Trophoblast cell (in vitro differentiated cells and primary cell): Measurements from ENCODE around the gene ITFG1.
"Not testable (repeated sequence)": the region's sequence is repeated elsewhere in the genome, so short reads cannot be mapped to it uniquely, and the experiment has no call there.

Experiments
- DNase-seq, 2 donors: peaks; one replicate each; pipeline ENCODE4 v3.0.0-alpha.2; 2016
- H2AFZ ChIP-seq: 2 replicates; pipeline ENCODE4 v1.6.1; 2013; ENCODE audit warnings: low read length, moderate library complexity, mild to moderate bottlenecking; ENCODE audit not compliant: insufficient read depth, poor library complexity
- H2AK5ac ChIP-seq: 2 replicates; pipeline ENCODE4 v1.6.1; 2013; ENCODE audit warnings: mild to moderate bottlenecking, low read length
- H2BK120ac ChIP-seq: 2 replicates; pipeline ENCODE4 v1.6.1; 2013; ENCODE audit warnings: low read length, mild to moderate bottlenecking, moderate library complexity; ENCODE audit not compliant: insufficient read depth, poor library complexity
- H2BK12ac ChIP-seq: 2 replicates; pipeline ENCODE4 v1.6.1; 2013; ENCODE audit warnings: mild to moderate bottlenecking, low read length, moderate library complexity
- H2BK5ac ChIP-seq: 2 replicates; pipeline ENCODE4 v1.6.1; 2013; ENCODE audit warnings: low read length, low read depth, moderate library complexity, mild to moderate bottlenecking; ENCODE audit not compliant: poor library complexity
- H3K14ac ChIP-seq: 2 replicates; pipeline ENCODE4 v1.6.1; 2013; ENCODE audit warnings: mild to moderate bottlenecking, low read length
- H3K18ac ChIP-seq: 2 replicates; pipeline ENCODE4 v1.6.1; 2013; ENCODE audit warnings: mild to moderate bottlenecking, low read length
- H3K23ac ChIP-seq: 2 replicates; pipeline ENCODE4 v1.6.1; 2013; ENCODE audit warnings: low read length
- H3K27ac ChIP-seq: 2 replicates; pipeline ENCODE4 v1.5.1; 2013; ENCODE audit warnings: low read depth, mild to moderate bottlenecking, inconsistent platforms, low read length, moderate library complexity
- H3K27me3 ChIP-seq: 2 replicates; pipeline ENCODE4 v1.6.1; 2013; ENCODE audit warnings: inconsistent platforms, mild to moderate bottlenecking, low read length, moderate library complexity; ENCODE audit not compliant: insufficient read depth
- H3K36me3 ChIP-seq, 2 experiments: 1 replicate in 1 of 2; 2 replicates in 1 of 2; pipeline ENCODE4 v1.6.1; 2013; ENCODE audit warnings: low read length in 2 of 2, mild to moderate bottlenecking in 2 of 2, moderate library complexity in 1 of 2; ENCODE audit not compliant: insufficient read depth in 2 of 2, control insufficient read depth in 1 of 2
- H3K4ac ChIP-seq: 2 replicates; pipeline ENCODE4 v1.6.1; 2013; ENCODE audit warnings: low read depth, mild to moderate bottlenecking, low read length, moderate library complexity
- H3K4me1 ChIP-seq, 2 experiments: 1 replicate in 1 of 2; 2 replicates in 1 of 2; pipeline ENCODE4 v1.6.1; 2013; ENCODE audit warnings: low read length in 2 of 2, mild to moderate bottlenecking in 2 of 2, moderate library complexity in 1 of 2; ENCODE audit not compliant: insufficient read depth in 2 of 2, control insufficient read depth in 1 of 2
- H3K4me2 ChIP-seq: 2 replicates; pipeline ENCODE4 v1.6.1; 2013; ENCODE audit warnings: inconsistent platforms, mild to moderate bottlenecking, low read length, moderate library complexity
- H3K4me3 ChIP-seq: 2 replicates; pipeline ENCODE4 v1.5.1; 2013; ENCODE audit warnings: mild to moderate bottlenecking, low read depth, low read length, inconsistent platforms
- H3K79me1 ChIP-seq: one replicate; pipeline ENCODE4 v1.6.1; 2013; ENCODE audit warnings: low read length
- H3K79me2 ChIP-seq: 2 replicates; pipeline ENCODE4 v1.6.1; 2013; ENCODE audit warnings: low read length, mild to moderate bottlenecking; ENCODE audit not compliant: control insufficient read depth, insufficient read depth, poor library complexity
- H3K9ac ChIP-seq: 2 replicates; pipeline ENCODE4 v1.6.1; 2013; ENCODE audit warnings: mild to moderate bottlenecking, low read length
- H3K9me3 ChIP-seq: 2 replicates; pipeline ENCODE4 v1.6.1; 2013; ENCODE audit warnings: low read depth, mild to moderate bottlenecking, control low read depth, inconsistent platforms, low read length; ENCODE audit not compliant: insufficient read depth
- H4K12ac ChIP-seq: 2 replicates; pipeline ENCODE4 v1.6.1; 2013; ENCODE audit warnings: low read depth, mild to moderate bottlenecking, low read length, moderate library complexity
- H4K8ac ChIP-seq: 2 replicates; pipeline ENCODE4 v1.6.1; 2013; ENCODE audit warnings: low read depth, mild to moderate bottlenecking, low read length, moderate library complexity
- H4K91ac ChIP-seq: one replicate; pipeline ENCODE4 v1.6.1; 2013; ENCODE audit warnings: low read depth, mild to moderate bottlenecking, low read length, moderate library complexity
- WGBS: extraction: QIAGEN DNeasy Blood & Tissue Kit; methylation state at CpG from one replicate; pipeline ENCODE4 v1.1.7; 2013; ENCODE audit warnings: missing lambda C conversion rate; ENCODE audit not compliant: insufficient read length, insufficient coverage; ENCODE audit errors: extremely low coverage; 5-methylcytosine and 5-hydroxymethylcytosine counted together

ITFG1 gene

GRCh38 chr16:47363761-47364160 is 97.1 kb downstream of the ITFG1 start:
- no peak overlapping the region for H2BK5ac ChIP-seq
- H4K8ac ChIP-seq, result no peak overlapping the region
- H2AK5ac ChIP-seq, result no peak overlapping the region
- no peak overlapping the region for H3K27ac ChIP-seq
- no peak for DNase-seq
- H3K4ac ChIP-seq, result no peak overlapping the region
- H3K4me1 ChIP-seq, result no peaks in the 10 kb centered on the region
- no peak overlapping the region for H4K12ac ChIP-seq
- no peaks in the 10 kb centered on the region for H3K79me1 ChIP-seq
- no peak overlapping the region for H2AFZ ChIP-seq
- H3K27me3 ChIP-seq, result no peaks in the 10 kb centered on the region
- H4K91ac ChIP-seq, result no peak overlapping the region
- no peak overlapping the region for H2BK120ac ChIP-seq
- H3K79me2 ChIP-seq, result no peaks in the 10 kb centered on the region
- no CpG with 5 or more reads among the region's 1 CpG for WGBS
- H3K14ac ChIP-seq, result no peak overlapping the region
- no peaks in the 10 kb centered on the region for H3K9me3 ChIP-seq
- H3K4me2 ChIP-seq, result no peak overlapping the region
- H3K36me3 ChIP-seq, result no peaks in the 10 kb centered on the region
- no peak overlapping the region for H3K9ac ChIP-seq
- H3K23ac ChIP-seq, result no peak overlapping the region
- H2BK12ac ChIP-seq, result no peak overlapping the region
- H3K18ac ChIP-seq, result no peak overlapping the region
- H3K4me3 ChIP-seq, result no peak overlapping the region

- Histone ChIP-seq H2BK12ac (no peak overlapping the region), H4K12ac (no peak overlapping the region)
Observed at GRCh38 chr16:47359478-47359877, 101.4 kb downstream of the ITFG1 start.

GRCh38 chr16:47358816-47359215 is 102.0 kb downstream of the ITFG1 start:
- H3K4me3 ChIP-seq, result no peak overlapping the region
- no peak overlapping the region for H2AK5ac ChIP-seq
- H4K12ac ChIP-seq, result no peak overlapping the region
- no peak overlapping the region for H2BK12ac ChIP-seq
- H4K8ac ChIP-seq, result no peak overlapping the region
- H3K9me3 ChIP-seq, result no peaks in the 10 kb centered on the region
- no peaks in the 10 kb centered on the region for H3K27me3 ChIP-seq
- no peaks in the 10 kb centered on the region for H3K79me1 ChIP-seq
- H3K23ac ChIP-seq, result no peak overlapping the region
- no peaks in the 10 kb centered on the region for H3K79me2 ChIP-seq
- no peak overlapping the region for H3K18ac ChIP-seq
- no peak overlapping the region for H2BK120ac ChIP-seq
- no peak overlapping the region for H3K4ac ChIP-seq
- no peaks in the 10 kb centered on the region for H3K4me1 ChIP-seq
- H3K9ac ChIP-seq, result no peak overlapping the region
- no peak overlapping the region for H2BK5ac ChIP-seq
- H3K36me3 ChIP-seq, result no peaks in the 10 kb centered on the region
- DNase-seq, result no peak
- H4K91ac ChIP-seq, result no peak overlapping the region
- H3K14ac ChIP-seq, result no peak overlapping the region
- WGBS, result no CpG with 5 or more reads among the region's 2 CpGs
- H3K27ac ChIP-seq, result no peak overlapping the region
- H2AFZ ChIP-seq, result no peak overlapping the region
- H3K4me2 ChIP-seq, result no peak overlapping the region

More at GRCh38 chr16:47359478-47359877, 101.4 kb downstream of the ITFG1 start:
- Histone ChIP-seq H3K4ac (no peak overlapping the region), H2BK120ac (no peak overlapping the region), H3K79me1 (no peaks in the 10 kb centered on the region), H3K27me3 (no peaks in the 10 kb centered on the region), H3K14ac (no peak overlapping the region), H3K9ac (no peak overlapping the region), H3K27ac (no peak overlapping the region), H3K36me3 (no peaks in the 10 kb centered on the region), H4K8ac (no peak overlapping the region), H3K79me2 (no peaks in the 10 kb centered on the region), H2AK5ac (no peak overlapping the region), H3K4me2 (no peak overlapping the region), H3K4me1 (no peaks in the 10 kb centered on the region), H3K4me3 (no peak overlapping the region), H3K23ac (no peak overlapping the region), H3K18ac (no peak overlapping the region), H3K9me3 (no peaks in the 10 kb centered on the region), H2BK5ac (no peak overlapping the region), H4K91ac (no peak overlapping the region), H2AFZ (no peak overlapping the region)
- no peak for DNase-seq
- WGBS, result no CpG with 5 or more reads among the region's 2 CpGs

- H4K12ac ChIP-seq, H3K14ac ChIP-seq, H3K23ac ChIP-seq, H2BK120ac ChIP-seq, H4K8ac ChIP-seq, H3K9ac ChIP-seq, H3K79me1 ChIP-seq, H2AFZ ChIP-seq, DNase-seq, H3K27me3 ChIP-seq, H3K4me3 ChIP-seq, H3K79me2 ChIP-seq, H3K9me3 ChIP-seq, H2BK5ac ChIP-seq, H3K18ac ChIP-seq, H3K27ac ChIP-seq, H3K4me2 ChIP-seq, H3K4me1 ChIP-seq, H4K91ac ChIP-seq, H2BK12ac ChIP-seq, H2AK5ac ChIP-seq, H3K4ac ChIP-seq, H3K36me3 ChIP-seq: not testable (repeated sequence)
- no CpG with 5 or more reads among the region's 2 CpGs for WGBS
Observed at GRCh38 chr16:47349029-47349428, 111.8 kb downstream of the ITFG1 start.
